A673 (cell line): ENCODE data around the gene CHST9. TPM values are rescaled to one million over a fixed set of nuclear protein-coding genes. Genes with fewer than 3 reads are reported as not detected.

Experiments used
- BruUV-seq: library from RNA; stranded (reverse); fragments of 400-500 nt; replicated peaks from 2 replicates; lab custom pipeline; 2021; lab: Mats Ljungman, UMichigan
- CTCF ChIA-PET: fragments of 300-600 bp; sonication (Branson Sonifier 250); formaldehyde crosslinking; loops from one replicate; lab custom pipeline; 2022; ENCODE audit warnings: antibody characterized with exemption; lab: Charles Lee
- POLR2A ChIA-PET: fragments of 300-600 bp; sonication (Branson Sonifier 250); formaldehyde crosslinking; loops from one replicate; lab custom pipeline; 2022; ENCODE audit warnings: antibody characterized with exemption; ENCODE audit not compliant: low non-redundant PET; lab: Charles Lee
- DNase-seq: peaks from one replicate; pipeline ENCODE4 v3.0.0-alpha.2; 2015; ENCODE audit warnings: low spot score
- H3K27ac ChIP-seq: fragments of 200-600 bp; sonication (generic); 2 replicates; pipeline ENCODE4 v1.5.1; 2016; ENCODE audit warnings: mixed run types, low read depth, mild to moderate bottlenecking, mixed read lengths, antibody characterized with exemption, low read length; ENCODE audit not compliant: poor library complexity, severe bottlenecking
- H3K27me3 ChIP-seq: fragments of 200-600 bp; sonication (generic); replicated peaks from 2 replicates; pipeline ENCODE4 v1.6.1; 2017; ENCODE audit warnings: mixed run types, low read depth, mild to moderate bottlenecking, mixed read lengths, antibody characterized with exemption, low read length; ENCODE audit not compliant: insufficient read depth, poor library complexity
- H3K36me3 ChIP-seq: fragments of 200-600 bp; sonication (generic); 2 replicates; pipeline ENCODE4 v1.6.1; 2016; ENCODE audit warnings: mixed run types, mild to moderate bottlenecking, mixed read lengths, antibody characterized with exemption, low read length; ENCODE audit not compliant: insufficient read depth, poor library complexity, severe bottlenecking
- H3K4me1 ChIP-seq: fragments of 200-600 bp; sonication (generic); 2 replicates; pipeline ENCODE4 v1.6.1; 2017; ENCODE audit warnings: mixed run types, mild to moderate bottlenecking, mixed read lengths, antibody characterized with exemption, low read length; ENCODE audit not compliant: insufficient read depth, poor library complexity, severe bottlenecking
- H3K4me3 ChIP-seq: fragments of 200-600 bp; sonication (generic); 2 replicates; pipeline ENCODE4 v1.5.1; 2016; ENCODE audit warnings: low read depth, mixed run types, mild to moderate bottlenecking, mixed read lengths, low read length; ENCODE audit not compliant: poor library complexity, severe bottlenecking
- H3K9me3 ChIP-seq: fragments of 200-600 bp; sonication (generic); 2 replicates; pipeline ENCODE4 v1.6.1; 2016; ENCODE audit warnings: mixed run types, low read depth, mild to moderate bottlenecking, mixed read lengths, antibody characterized with exemption, low read length; ENCODE audit not compliant: poor library complexity, severe bottlenecking
- CTCF ChIP-seq: fragments of 300-800, 200-600 bp; sonication (generic); conservative IDR thresholded peaks from 2 replicates; pipeline ENCODE4 v1.5.1; 2017; ENCODE audit warnings: low read depth, mild to moderate bottlenecking, antibody characterized with exemption, low read length, moderate library complexity, mixed read lengths
- EZH2 ChIP-seq: fragments of 200-600 bp; sonication (generic); IDR thresholded peaks from 2 replicates; pipeline ENCODE4 v1.6.1; 2017; ENCODE audit warnings: borderline replicate concordance, low read depth, mild to moderate bottlenecking, mixed read lengths, antibody characterized with exemption, low read length; ENCODE audit not compliant: poor library complexity, severe bottlenecking
- intact Hi-C: fragments of 100-400 bp; cut with micrococcal nuclease; formaldehyde crosslinking; loops from one replicate; pipeline ENCODE4 v1.10.0; 2022; ENCODE audit not compliant: unreplicated experiment
- total RNA-seq: library from RNA; stranded (reverse); gene quantifications from 2 replicates; pipeline ENCODE4 v1.2.3, GENCODE V29; 2021

The CHST9 gene
- total RNA-seq, 1 experiment from 2014 or later: not detected

DNA sequence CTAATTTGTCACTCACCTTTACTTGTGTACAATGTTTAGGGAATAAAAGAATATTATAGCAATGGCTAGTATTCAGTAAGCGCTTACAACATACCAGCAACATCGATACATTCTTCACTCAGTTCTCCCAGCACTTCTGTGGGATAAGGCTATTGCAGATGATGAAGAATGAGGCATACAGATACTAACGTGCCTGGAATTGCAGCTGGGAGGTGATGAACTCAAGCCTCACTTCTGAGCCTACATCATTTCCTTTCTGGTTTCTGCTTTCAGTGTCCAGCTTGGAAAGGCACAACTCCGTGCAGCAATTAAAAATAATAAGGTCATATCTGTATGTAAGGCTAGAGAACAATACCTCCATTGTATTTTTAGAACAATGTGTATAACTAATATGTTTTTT, 224.2 kb downstream of the CHST9 start:
- BruUV-seq: no TSS peak
- CTCF ChIA-PET: no interaction called here
- Histone ChIP-seq H3K9me3 (no peaks in the 10 kb centered on the region), H3K36me3 (no peaks in the 10 kb centered on the region), H3K4me1 (peaks cover 4% of the 10 kb centered on the region), H3K27me3 (no peaks in the 10 kb centered on the region), H3K4me3 (no peak overlapping the region), H3K27ac (no peak overlapping the region)
- no peak for DNase-seq
- intact Hi-C loops: no loop called here
- no peak for TF ChIP-seq EZH2
- no peak for TF ChIP-seq CTCF
- POLR2A ChIA-PET: no interaction called here

DNA sequence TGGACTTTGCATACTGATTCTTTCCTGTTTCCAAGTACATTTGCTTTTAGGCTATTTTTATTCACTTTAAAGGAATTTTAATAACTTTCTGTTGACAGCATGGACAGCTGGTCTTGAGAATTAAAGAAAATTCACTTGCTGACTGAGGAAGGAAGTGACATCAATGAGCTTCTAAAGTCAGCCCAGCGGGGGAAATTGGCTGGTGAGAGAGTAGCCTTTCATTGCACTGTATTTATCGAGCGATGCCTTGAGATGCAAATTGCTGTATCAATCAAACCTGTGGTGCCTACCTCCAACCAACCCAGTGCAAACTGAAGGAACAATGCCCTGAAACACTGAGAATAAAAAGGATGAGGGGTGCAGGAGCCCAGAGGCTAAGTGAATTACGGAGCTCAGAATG, 228.2 kb downstream of the CHST9 start:
- H3K27ac ChIP-seq: no peak overlapping the region
- DNase-seq: peak; percentile 67
- ChIA-PET POLR2A (no interaction called here), CTCF (interaction anchor here (0.7 kb wide), 1 partner anchor 45 kb away, joined by 9 read pairs; no protein-coding TSS in a partner anchor)
- no peaks in the 10 kb centered on the region for H3K36me3 ChIP-seq
- H3K27me3 ChIP-seq: no peaks in the 10 kb centered on the region
- no peak overlapping the region for H3K4me3 ChIP-seq
- no peaks in the 10 kb centered on the region for H3K9me3 ChIP-seq
- no peak for TF ChIP-seq EZH2
- no peak for TF ChIP-seq CTCF
- intact Hi-C loops: no loop called here
- no TSS peak for BruUV-seq
- H3K4me1 ChIP-seq: peaks cover 4% of the 10 kb centered on the region

DNA sequence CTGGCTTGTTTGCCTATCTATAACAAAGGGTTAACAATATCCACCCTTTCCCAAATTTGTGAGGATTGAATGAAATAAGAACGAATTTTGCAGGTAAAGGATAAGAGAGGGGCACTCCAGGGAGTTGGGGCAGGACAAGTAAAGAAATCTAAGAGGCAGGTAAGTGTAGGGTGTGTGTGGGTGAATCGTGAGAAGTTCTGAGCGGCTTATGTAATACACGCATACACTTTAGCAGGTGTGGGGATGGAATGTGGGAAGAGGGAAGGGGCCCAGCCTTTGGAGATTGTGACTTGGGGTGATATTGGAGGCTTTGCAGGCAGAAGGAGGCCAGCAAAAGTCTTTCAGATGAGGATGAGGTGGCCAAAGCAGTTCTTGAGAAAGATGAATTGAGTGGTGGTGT, 236.4 kb downstream of the CHST9 start:
- BruUV-seq: no TSS peak
- intact Hi-C loops: no loop called here
- H3K4me1 ChIP-seq: no peaks in the 10 kb centered on the region
- POLR2A ChIA-PET: no interaction called here
- H3K27me3 ChIP-seq: no peaks in the 10 kb centered on the region
- H3K4me3 ChIP-seq: no peak overlapping the region
- TF ChIP-seq CTCF: no peak
- no peak for TF ChIP-seq EZH2
- H3K27ac ChIP-seq: no peak overlapping the region
- no peaks in the 10 kb centered on the region for H3K9me3 ChIP-seq
- DNase-seq: no peak
- H3K36me3 ChIP-seq: no peaks in the 10 kb centered on the region
- CTCF ChIA-PET: no interaction called here
